NCI-H748 (cell line): Measurements from ENCODE around the gene CCNYL1.
"Not testable (repeated sequence)": the region's sequence is repeated elsewhere in the genome, so short reads cannot be mapped to it uniquely, and the experiment has no call there.

ENCODE experiments used
- DNase-seq: peaks from one replicate; lab custom pipeline; 2025; ENCODE audit not compliant: unreplicated experiment; lab: John Stamatoyannopoulos, UW

CCNYL1 gene

GRCh38 chr2:207734264-207734635 lies 22.8 kb downstream of the CCNYL1 start:
- DNase-seq = peak; percentile 20

- DNase-seq = no peak
Measured at GRCh38 chr2:207734636-207735512, 23.4 kb downstream of the CCNYL1 start.

GRCh38 chr2:207735513-207735859 lies 24.0 kb downstream of the CCNYL1 start:
- DNase-seq = not testable (repeated sequence)

- DNase-seq = no peak
Measured at GRCh38 chr2:207743514-207743913, 32.1 kb downstream of the CCNYL1 start.

GRCh38 chr2:207744050-207744449 lies 32.6 kb downstream of the CCNYL1 start:
- DNase-seq = no peak

- no peak for DNase-seq
Measured at GRCh38 chr2:207744451-207744850, 33.0 kb downstream of the CCNYL1 start.

GRCh38 chr2:207746131-207746530 lies 34.7 kb downstream of the CCNYL1 start:
- DNase-seq = peak; percentile 76

GRCh38 chr2:207747653-207748560 lies 36.5 kb downstream of the CCNYL1 start:
- DNase-seq = no peak

GRCh38 chr2:207748993-207749392 lies 37.6 kb downstream of the CCNYL1 start:
- DNase-seq = no peak

GRCh38 chr2:207749873-207750272 lies 38.4 kb downstream of the CCNYL1 start:
- DNase-seq = peak; percentile 32

- peak; percentile 97 for DNase-seq
Measured at GRCh38 chr2:207750345-207750744, 38.9 kb downstream of the CCNYL1 start.

GRCh38 chr2:207750876-207751275 lies 39.4 kb downstream of the CCNYL1 start:
- DNase-seq = no peak

- not testable (repeated sequence) for DNase-seq
Measured at GRCh38 chr2:207753688-207754087, 42.2 kb downstream of the CCNYL1 start.

GRCh38 chr2:207754498-207755383 lies 43.3 kb downstream of the CCNYL1 start:
- no peak for DNase-seq

GRCh38 chr2:207758025-207758424 lies 46.6 kb downstream of the CCNYL1 start:
- DNase-seq = no peak

- DNase-seq = no peak
Measured at GRCh38 chr2:207759890-207760289, 48.5 kb downstream of the CCNYL1 start.

- no peak for DNase-seq
Measured at GRCh38 chr2:207760453-207760852, 49.0 kb downstream of the CCNYL1 start.

- not testable (repeated sequence) for DNase-seq
Measured at GRCh38 chr2:207761426-207761825, 50.0 kb downstream of the CCNYL1 start.

GRCh38 chr2:207762146-207762545 lies 50.7 kb downstream of the CCNYL1 start:
- no peak for DNase-seq

- no peak for DNase-seq
Measured at GRCh38 chr2:207763303-207763917, 52.0 kb downstream of the CCNYL1 start.
